GM19467 (cell line): ENCODE data around the gene RILPL2.
"Not testable (repeated sequence)": the region's sequence is repeated elsewhere in the genome, so short reads cannot be mapped to it uniquely, and the experiment has no call there.

Experiments
- ATAC-seq: cut with Tn5 transposase; IDR thresholded peaks from one replicate; pipeline ENCODE4 v1.9.1; 2021; ENCODE audit warnings: mild to moderate bottlenecking, moderate library complexity; ENCODE audit not compliant: unreplicated experiment

RILPL2 gene

DNA sequence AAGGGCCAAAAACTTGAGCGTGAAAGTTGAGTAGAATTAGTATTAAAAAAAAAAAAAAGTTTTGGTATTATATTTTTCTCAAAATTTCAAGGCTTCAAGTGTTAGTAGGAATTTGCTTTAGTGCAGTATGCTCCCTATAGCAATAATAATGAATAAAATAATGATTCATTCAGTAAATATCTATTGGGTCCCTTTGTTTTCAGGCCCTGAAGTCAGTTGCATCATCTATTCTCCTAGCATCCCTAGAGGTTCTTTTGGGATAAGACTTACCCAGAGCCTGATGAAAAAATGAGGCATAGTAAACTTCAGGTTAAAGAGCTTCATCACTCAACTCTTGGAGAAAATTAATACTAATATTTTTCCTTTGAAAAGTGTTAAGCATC, 51.5 kb downstream of the RILPL2 start:
- no peak for ATAC-seq

GRCh38 chr12:123384318-123384993, 52.0 kb downstream of the RILPL2 start:
- ATAC-seq, result no peak

DNA sequence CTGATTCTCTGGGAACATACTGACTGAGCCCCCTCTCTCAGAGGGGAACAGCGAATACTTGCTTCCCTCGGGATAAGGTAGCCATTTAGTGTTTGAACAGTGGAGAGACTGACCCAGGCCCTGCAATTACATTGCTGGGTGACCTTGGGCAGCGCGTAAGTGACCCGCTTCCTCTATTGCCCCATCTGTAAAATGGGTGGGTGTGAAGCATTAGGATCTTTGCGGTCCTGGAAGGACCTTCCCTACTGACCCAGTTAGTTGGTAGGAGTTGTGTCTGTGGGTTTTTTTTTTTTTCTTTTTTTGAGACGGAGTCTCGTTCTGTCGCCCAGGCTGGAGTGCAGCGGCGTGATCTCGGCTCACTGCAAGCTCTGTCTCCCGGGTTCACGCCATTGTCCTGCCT, 53.8 kb downstream of the RILPL2 start:
- ATAC-seq, result no peak

DNA sequence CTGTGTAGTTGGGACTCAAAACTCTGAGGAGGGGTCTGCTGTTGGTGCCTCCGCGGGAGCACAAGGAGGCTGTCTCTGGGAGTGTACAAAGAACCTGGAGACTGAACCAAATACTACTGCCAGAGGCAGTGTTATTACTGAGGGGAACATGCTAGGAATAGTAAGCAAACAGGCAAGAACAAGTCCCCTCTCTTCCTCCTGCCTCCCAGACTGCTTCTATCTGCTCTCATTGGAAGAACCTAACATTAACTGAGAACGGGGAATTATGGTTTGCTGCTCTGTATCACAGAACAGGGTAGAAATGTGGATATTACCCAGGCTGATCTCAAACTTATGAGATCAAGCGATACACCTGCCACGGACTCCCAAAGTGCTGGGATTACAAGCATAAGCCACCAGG, 57.1 kb downstream of the RILPL2 start:
- no peak for ATAC-seq

- not testable (repeated sequence) for ATAC-seq
These were observed 64.1 kb downstream of the RILPL2 start for GRCh38 chr12:123372415-123372814.

DNA sequence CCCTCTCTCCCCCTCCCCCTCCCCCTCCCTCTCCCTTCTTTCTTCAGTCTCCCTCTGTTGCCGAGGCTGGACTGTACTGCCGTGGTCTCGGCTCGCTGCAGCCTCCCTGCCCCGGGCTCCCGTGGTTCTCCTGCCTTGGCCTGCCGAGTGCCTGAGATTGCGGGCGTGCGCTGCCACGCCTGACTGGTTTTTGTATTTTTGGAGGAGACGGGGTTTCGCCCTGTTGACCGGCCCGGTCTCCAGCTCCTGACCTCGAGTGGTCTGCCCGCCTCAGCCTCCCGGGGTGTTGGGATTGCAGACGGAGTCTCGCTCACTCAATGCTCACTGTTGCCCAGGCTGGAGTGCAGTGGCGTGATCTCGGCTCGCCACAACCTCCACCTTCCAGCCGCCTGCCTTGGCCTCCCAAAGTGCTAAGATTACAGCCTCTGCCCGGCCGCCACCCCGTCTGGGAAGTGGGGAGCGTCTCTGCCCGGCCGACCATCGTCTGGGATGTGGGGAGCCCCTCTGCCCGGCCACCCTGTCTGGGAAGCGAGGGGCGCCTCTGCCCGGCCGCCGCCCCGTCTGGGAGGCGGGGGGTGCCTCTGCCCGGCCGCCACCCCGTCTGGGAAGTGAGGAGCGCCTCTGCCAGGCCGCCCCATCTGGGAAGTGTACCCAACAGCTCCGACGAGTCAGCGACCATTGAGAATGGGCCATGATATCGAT, 64.7 kb downstream of the RILPL2 start:
- not testable (repeated sequence) for ATAC-seq

DNA sequence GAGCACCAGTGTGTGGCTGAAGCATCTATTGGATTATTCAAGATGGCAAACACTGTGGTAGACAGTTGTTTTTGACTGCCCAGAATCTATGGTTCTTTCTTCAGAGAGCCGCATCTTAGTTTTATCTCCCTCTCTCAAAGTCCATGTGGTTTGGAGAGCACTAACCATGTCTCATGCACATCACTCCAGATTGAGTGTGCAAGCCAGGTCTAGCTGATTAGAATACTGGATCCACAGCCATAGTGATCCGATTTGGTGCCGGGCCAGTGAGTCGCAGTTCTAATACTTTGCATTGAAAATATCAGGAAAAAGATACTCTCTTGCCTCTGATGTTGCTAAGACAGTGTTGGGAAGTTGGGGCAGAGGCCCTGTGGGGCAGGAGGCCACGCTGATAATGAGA, 67.3 kb downstream of the RILPL2 start:
- ATAC-seq, result no peak

DNA sequence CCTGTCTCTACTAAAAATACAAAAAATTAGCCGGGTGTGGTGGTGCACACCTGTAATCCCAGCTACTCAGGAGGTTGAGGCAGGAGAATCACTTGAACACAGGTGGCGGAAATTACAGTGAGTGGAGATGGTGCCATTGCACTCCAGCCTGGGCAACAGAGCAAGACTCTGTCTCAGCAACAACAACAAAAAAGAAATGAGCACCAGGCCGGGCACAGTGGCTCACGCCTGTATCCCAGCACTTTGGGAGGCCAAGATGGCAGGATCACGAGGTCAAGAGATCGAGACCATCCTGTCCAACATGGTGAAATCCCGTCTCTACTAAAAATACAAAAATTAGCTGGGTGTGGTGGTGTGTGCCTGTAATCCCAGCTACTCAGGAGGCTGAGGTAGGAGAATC, 68.1 kb downstream of the RILPL2 start:
- not testable (repeated sequence) for ATAC-seq

DNA sequence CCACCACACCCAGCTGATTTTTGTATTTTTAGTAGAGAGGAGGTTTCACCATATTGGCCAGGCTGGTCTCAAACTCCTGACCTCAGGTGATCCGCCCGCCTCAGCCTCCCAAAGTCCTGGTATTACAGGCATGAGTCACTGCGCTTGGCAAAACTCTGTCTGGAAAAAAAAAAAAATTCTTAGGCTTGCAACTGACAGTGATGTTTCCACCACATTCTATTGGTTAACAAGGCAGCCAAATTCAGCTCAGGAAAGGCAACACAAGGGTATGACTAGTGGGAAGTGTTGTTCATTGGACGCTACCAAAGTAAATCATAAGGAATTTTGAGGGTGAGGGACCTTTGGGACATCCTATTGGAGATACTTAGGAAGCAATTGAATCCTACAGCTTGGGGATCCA, 69.0 kb downstream of the RILPL2 start:
- ATAC-seq, result no peak
